ENCODE results near the gene MTA1.

Gene MTA1

GRCh38 chr14:105503296-105503640 is 83.6 kb downstream of the MTA1 start:
- ChIA-PET CTCF (no interaction called here), POLR2A (no interaction called here)
- no peak for TF ChIP-seq CTCF (IDR thresholded peaks at IDR 0.05; ENCODE audit: insufficient read depth, low read length, missing control alignments)
- no peak overlapping the region for H3K4me3 ChIP-seq (ENCODE audit: low read depth, low read length)
- DNase-seq (ENCODE audit: low read depth, low spot score) = no peak

GRCh38 chr14:105503935-105504692 is 84.5 kb downstream of the MTA1 start:
- POLR2A ChIA-PET = no interaction called here
- no peak for DNase-seq (ENCODE audit: low read depth, low spot score)
- no peak overlapping the region for H3K4me3 ChIP-seq (ENCODE audit: low read depth, low read length)
- no peak for TF ChIP-seq CTCF (IDR thresholded peaks at IDR 0.05; ENCODE audit: insufficient read depth, low read length, missing control alignments)
- CTCF ChIA-PET = no interaction called here

GRCh38 chr14:105505101-105505500 is 85.5 kb downstream of the MTA1 start:
- POLR2A ChIA-PET = no interaction called here
- CTCF ChIA-PET = no interaction called here
- TF ChIP-seq CTCF (IDR thresholded peaks at IDR 0.05; ENCODE audit: insufficient read depth, low read length, missing control alignments) = no peak
- DNase-seq (ENCODE audit: low read depth, low spot score) = no peak
- no peak overlapping the region for H3K4me3 ChIP-seq (ENCODE audit: low read depth, low read length)

DNA sequence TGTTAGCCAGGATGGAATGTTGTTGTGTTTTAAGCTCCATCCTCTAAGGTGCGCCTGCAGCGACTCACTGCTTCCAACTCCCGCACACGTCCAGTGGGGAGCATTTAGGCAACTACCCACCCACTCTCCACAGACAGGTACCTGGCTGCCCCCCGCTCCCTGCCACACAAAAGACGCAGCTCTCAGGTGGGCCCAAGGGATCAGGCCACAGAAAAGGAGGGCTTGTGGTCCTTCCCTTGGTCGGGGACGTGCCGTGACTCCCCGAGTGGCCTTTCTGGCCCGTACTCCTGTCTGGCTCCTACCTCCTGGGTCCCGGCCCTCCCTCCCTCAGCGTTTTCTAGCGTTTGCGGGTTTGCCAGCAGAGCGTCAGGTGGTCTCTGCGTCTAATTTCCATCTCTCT is 87.6 kb downstream of the MTA1 start:
- TF ChIP-seq CTCF (IDR thresholded peaks at IDR 0.05; ENCODE audit: insufficient read depth, low read length, missing control alignments) = no peak
- CTCF ChIA-PET = interaction anchor here (1.2 kb wide), 1 partner anchor 21 kb away, joined by 3 read pairs; no protein-coding TSS in a partner anchor
- no peak overlapping the region for H3K4me3 ChIP-seq (ENCODE audit: low read depth, low read length)
- POLR2A ChIA-PET = no interaction called here
- DNase-seq (ENCODE audit: low read depth, low spot score) = no peak

DNA sequence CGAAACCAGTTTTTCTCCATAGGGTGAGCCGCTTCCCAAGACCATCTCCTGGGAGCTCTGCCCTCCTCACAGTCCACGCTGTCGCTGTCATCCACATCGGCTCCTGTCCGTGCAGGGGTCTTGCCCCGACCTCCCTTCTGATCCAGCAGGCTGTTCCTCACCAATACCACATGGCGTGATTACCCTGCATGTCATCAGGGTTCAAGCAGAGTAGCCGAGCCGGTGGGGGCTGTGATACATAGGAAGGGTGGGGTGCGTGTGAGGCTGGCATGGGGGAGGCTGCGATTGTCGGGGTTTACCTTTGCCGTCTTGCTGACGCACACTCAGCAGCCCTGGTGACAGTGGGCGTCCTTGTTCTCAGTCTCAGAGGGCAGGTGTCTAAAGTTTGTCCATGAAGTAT is 88.4 kb downstream of the MTA1 start:
- no peak overlapping the region for H3K4me3 ChIP-seq (ENCODE audit: low read depth, low read length)
- CTCF ChIA-PET = interaction anchor here (1.2 kb wide), 1 partner anchor 20 kb away, joined by 3 read pairs; no protein-coding TSS in a partner anchor
- no peak for DNase-seq (ENCODE audit: low read depth, low spot score)
- POLR2A ChIA-PET = no interaction called here
- no peak for TF ChIP-seq CTCF (IDR thresholded peaks at IDR 0.05; ENCODE audit: insufficient read depth, low read length, missing control alignments)

GRCh38 chr14:105508601-105509000 is 89.0 kb downstream of the MTA1 start:
- no peak overlapping the region for H3K4me3 ChIP-seq (ENCODE audit: low read depth, low read length)
- CTCF ChIA-PET = interaction anchor here (1.2 kb wide), 1 partner anchor 20 kb away, joined by 3 read pairs; no protein-coding TSS in a partner anchor
- POLR2A ChIA-PET = no interaction called here
- TF ChIP-seq CTCF (IDR thresholded peaks at IDR 0.05; ENCODE audit: insufficient read depth, low read length, missing control alignments) = no peak
- no peak for DNase-seq (ENCODE audit: low read depth, low spot score)
